B cell (primary cell): ENCODE results near the gene OR7C1. TPM values are rescaled to one million over a fixed set of nuclear protein-coding genes. Genes with fewer than 3 reads are reported as not detected.

Experiments
- ATAC-seq: fragments of 200-7000 bp; cut with Tn5 transposase; one replicate; pipeline ENCODE4 v1.10.0; 2021; ENCODE audit warnings: low read depth, mild to moderate bottlenecking, moderate number of reproducible peaks, moderate library complexity
- CTCF ChIA-PET: fragments of 350-600 bp; sonication (Branson Sonifier 250); formaldehyde crosslinking; loops from one replicate; lab custom pipeline; 2021; ENCODE audit warnings: antibody characterized with exemption, inconsistent platforms; lab: Charles Lee
- POLR2A ChIA-PET: fragments of 350-600 bp; sonication (Branson Sonifier 250); formaldehyde crosslinking; loops from one replicate; lab custom pipeline; 2021; ENCODE audit warnings: antibody characterized with exemption; lab: Charles Lee
- DNase-seq: peaks from one replicate; pipeline ENCODE4 v3.0.0; 2013
- H2AFZ ChIP-seq: 2 replicates; pipeline ENCODE4 v1.6.1; 2012; ENCODE audit warnings: mild to moderate bottlenecking, low read depth, low read length; ENCODE audit not compliant: insufficient read depth, poor library complexity, severe bottlenecking
- H3K27ac ChIP-seq, 2 donors: 1 replicate in 1 of 2; 2 replicates in 1 of 2; pipeline ENCODE4 v1.5.1; 2012 to 2013; ENCODE audit warnings: low read length in 2 of 2, mild to moderate bottlenecking in 2 of 2, moderate library complexity in 1 of 2
- H3K27me3 ChIP-seq, 4 experiments: fragments of 200-600 bp in 1 of 4; sonication (generic) in 1 of 4; replicated peaks in 1 of 4; 1 replicate in 2 of 4; 2 replicates in 2 of 4; pipeline versions ENCODE4 v1.6.1 to v1.7.0; 2013 to 2016; ENCODE audit warnings: low read length in 3 of 4, mild to moderate bottlenecking in 2 of 4, mixed read lengths in 1 of 4, moderate library complexity in 1 of 4; ENCODE audit not compliant: insufficient read depth in 4 of 4, control insufficient read depth in 3 of 4; ENCODE audit errors: control extremely low read depth in 1 of 4
- H3K36me3 ChIP-seq, 2 experiments: replicated peaks in 1 of 2; 1 replicate in 1 of 2; 2 replicates in 1 of 2; pipeline versions ENCODE4 v1.6.1 to v1.7.1; 2013; ENCODE audit warnings: low read length in 1 of 2; ENCODE audit not compliant: insufficient read depth in 2 of 2, control insufficient read depth in 1 of 2; ENCODE audit errors: control extremely low read depth in 1 of 2, extremely low read depth in 1 of 2
- H3K4me1 ChIP-seq, 2 donors: fragments of 200-600 bp in 1 of 2; sonication (generic) in 1 of 2; 1 replicate in 1 of 2; 2 replicates in 1 of 2; pipeline versions ENCODE4 v1.5.1 to v1.6.1; 2013 to 2017; ENCODE audit warnings: low read length in 2 of 2; ENCODE audit not compliant: control insufficient read depth in 2 of 2, insufficient read depth in 2 of 2
- H3K4me2 ChIP-seq: replicated peaks from 2 replicates; pipeline ENCODE3; 2012; ENCODE audit warnings: mild to moderate bottlenecking, low read depth, low read length; ENCODE audit not compliant: poor library complexity, severe bottlenecking
- H3K4me3 ChIP-seq, 5 experiments: fragments of 200-600 bp in 1 of 5; sonication (generic) in 1 of 5; 1 replicate in 3 of 5; 2 replicates in 2 of 5; pipeline versions ENCODE4 v1.5.1 to v1.7.0; 2011 to 2016; ENCODE audit warnings: low read length in 4 of 5, mild to moderate bottlenecking in 4 of 5, low read depth in 2 of 5, control low read depth in 1 of 5, moderate library complexity in 1 of 5; ENCODE audit not compliant: insufficient read depth in 1 of 5; ENCODE audit errors: control extremely low read depth in 1 of 5, extremely low read depth in 1 of 5
- H3K79me2 ChIP-seq: fragments of 200-600 bp; sonication (generic); one replicate; pipeline ENCODE4 v1.6.0; 2016; ENCODE audit warnings: low read length; ENCODE audit not compliant: control insufficient read depth, insufficient read depth
- H3K9ac ChIP-seq: fragments of 200-600 bp; sonication (generic); 2 replicates; pipeline ENCODE4 v1.6.1; 2017; ENCODE audit warnings: mild to moderate bottlenecking, low read length, moderate library complexity
- H3K9me3 ChIP-seq, 3 donors: one replicate each; pipeline versions ENCODE4 v1.6.1 to v1.7.1; 2013; ENCODE audit warnings: low read length in 2 of 3; ENCODE audit not compliant: control insufficient read depth in 2 of 3, insufficient read depth in 1 of 3; ENCODE audit errors: control extremely low read depth in 1 of 3
- H4K20me1 ChIP-seq: 2 replicates; pipeline ENCODE4 v1.6.0; 2012; ENCODE audit warnings: mild to moderate bottlenecking, low read length; ENCODE audit not compliant: insufficient read depth, control insufficient read depth, poor library complexity, severe bottlenecking
- H3K27ac Mint-ChIP-seq: one replicate; pipeline ENCODE4 v1.8.0; 2021; ENCODE audit warnings: mixed read lengths
- H3K27me3 Mint-ChIP-seq: one replicate; pipeline ENCODE4 v1.8.0; 2021; ENCODE audit warnings: mixed read lengths
- H3K4me1 Mint-ChIP-seq: one replicate; pipeline ENCODE4 v1.8.0; 2021; ENCODE audit warnings: mixed read lengths
- H3K4me3 Mint-ChIP-seq: one replicate; pipeline ENCODE4 v1.8.0; 2021; ENCODE audit warnings: mixed read lengths
- H3K9me3 Mint-ChIP-seq: one replicate; pipeline ENCODE4 v1.8.0; 2022; ENCODE audit warnings: mixed read lengths; ENCODE audit not compliant: insufficient read depth
- CTCF ChIP-seq: fragments of 200-600 bp; IDR thresholded peaks from one replicate; pipeline ENCODE4 v1.8.0; 2022; ENCODE audit warnings: antibody characterized with exemption, mild to moderate bottlenecking
- EZH2 ChIP-seq: IDR thresholded peaks from 2 replicates; pipeline ENCODE4 v1.6.1; 2012; ENCODE audit warnings: borderline replicate concordance, low read depth, mild to moderate bottlenecking, moderate library complexity, low read length; ENCODE audit not compliant: insufficient read depth, poor library complexity, severe bottlenecking
- WGBS: methylation state at CpG from one replicate; pipeline ENCODE4 v1.1.5; 2013; ENCODE audit warnings: missing lambda C conversion rate; ENCODE audit not compliant: insufficient coverage; 5-methylcytosine and 5-hydroxymethylcytosine counted together
- intact Hi-C: fragments of 100-400 bp; cut with micrococcal nuclease; formaldehyde crosslinking; loops from one replicate; pipeline ENCODE4 v1.10.0; 2022
- polyA plus RNA-seq: library from polyadenylated mRNA; depleted of rRNA; stranded (reverse); fragments of >200 nt; gene quantifications from 2 replicates; pipeline ENCODE4 v1.2.3, GENCODE V29; 2012
- total RNA-seq, 2 donors: library from RNA; stranded (reverse); fragments of 120-200 nt in 1 of 2; gene quantifications; 1 replicate in 1 of 2; 2 replicates in 1 of 2; pipeline versions ENCODE4 v1.2.3 to v1.2.4, GENCODE V29; 2013 to 2022

OR7C1 gene
- total and polyA plus RNA-seq, 2 donors (not counting 1 experiment from before 2014, with no cell fraction given) = not detected

- Mint-ChIP-seq H3K9me3 (peaks cover 2% of the 10 kb centered on the region), H3K27ac (no peak overlapping the region), H3K27me3 (peaks cover 38% of the 10 kb centered on the region), H3K4me1 (no peaks in the 10 kb centered on the region), H3K4me3 (no peak overlapping the region)
- TF ChIP-seq EZH2 (no peak), CTCF (no peak)
- ATAC-seq (no peak), DNase-seq (no peak)
- Histone ChIP-seq H2AFZ (no peak overlapping the region), H3K27me3 (peaks cover 0 to 10% (median 3%) of the 10 kb centered on the region in 4 experiments), H4K20me1 (no peaks in the 10 kb centered on the region), H3K79me2 (no peaks in the 10 kb centered on the region), H3K4me1 (no peaks in the 10 kb centered on the region), H3K4me2 (no peak overlapping the region), H3K27ac (no peak overlapping the region), H3K9ac (no peak overlapping the region), H3K4me3 (no peak overlapping the region), H3K9me3 (peaks cover 0 to 3% (median 2%) of the 10 kb centered on the region in 3 donors), H3K36me3 (no peaks in the 10 kb centered on the region)
- CTCF ChIA-PET = no interaction called here
- intact Hi-C loops = no loop called here
- WGBS = no CpG with 5 or more reads among the region's 6 CpGs
- POLR2A ChIA-PET = no interaction called here
Measured at GRCh38 chr19:14821937-14822336, 13.0 kb downstream of the OR7C1 start.

DNA sequence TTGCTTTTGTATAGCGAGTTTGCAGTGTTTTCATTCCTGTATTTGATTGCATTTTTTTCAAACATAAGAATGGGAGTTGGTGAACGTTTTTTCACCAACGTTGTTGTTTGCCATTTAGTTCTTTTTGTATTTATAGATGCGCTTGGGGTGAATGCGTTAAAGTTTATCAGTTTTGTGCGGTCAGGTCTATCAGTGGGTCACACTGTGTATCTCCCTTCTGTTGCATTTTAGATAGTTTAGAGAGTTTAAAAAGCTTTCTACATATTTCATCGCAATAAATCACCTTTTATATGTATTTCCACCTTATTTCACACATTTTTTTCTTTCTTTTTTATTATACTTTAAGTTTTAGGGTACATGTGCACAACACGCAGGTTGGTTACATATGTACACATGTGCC, 16.4 kb downstream of the OR7C1 start:
- DNase-seq (no peak), ATAC-seq (no peak)
- Mint-ChIP-seq H3K27me3 (peaks cover 10% of the 10 kb centered on the region), H3K27ac (no peak overlapping the region), H3K4me1 (no peaks in the 10 kb centered on the region), H3K9me3 (peaks cover 2% of the 10 kb centered on the region), H3K4me3 (no peak overlapping the region)
- H3K27me3 ChIP-seq = no peaks in the 10 kb centered on the region
- CTCF ChIA-PET = interaction anchor here (0.5 kb wide), 1 partner anchor 88 kb away, joined by 3 read pairs; no protein-coding TSS in a partner anchor
- peaks cover 0 to 3% (median 0%) of the 10 kb centered on the region in 3 donors for H3K9me3 ChIP-seq
- no peaks in the 10 kb centered on the region for H3K36me3 ChIP-seq
- no peak overlapping the region for H3K27ac ChIP-seq
- no peak overlapping the region for H3K9ac ChIP-seq
- H2AFZ ChIP-seq = no peak overlapping the region
- intact Hi-C loops = no loop called here
- H4K20me1 ChIP-seq = no peaks in the 10 kb centered on the region
- POLR2A ChIA-PET = no interaction called here
- 74% methylated on average over 3 of the region's 8 CpGs for WGBS
- no peak overlapping the region for H3K4me3 ChIP-seq
- no peaks in the 10 kb centered on the region for H3K4me1 ChIP-seq
- no peak overlapping the region for H3K4me2 ChIP-seq
- no peaks in the 10 kb centered on the region for H3K79me2 ChIP-seq
- TF ChIP-seq CTCF = no peak
- TF ChIP-seq EZH2 = no peak
